ENCODE data around the gene DBNL.

DNA sequence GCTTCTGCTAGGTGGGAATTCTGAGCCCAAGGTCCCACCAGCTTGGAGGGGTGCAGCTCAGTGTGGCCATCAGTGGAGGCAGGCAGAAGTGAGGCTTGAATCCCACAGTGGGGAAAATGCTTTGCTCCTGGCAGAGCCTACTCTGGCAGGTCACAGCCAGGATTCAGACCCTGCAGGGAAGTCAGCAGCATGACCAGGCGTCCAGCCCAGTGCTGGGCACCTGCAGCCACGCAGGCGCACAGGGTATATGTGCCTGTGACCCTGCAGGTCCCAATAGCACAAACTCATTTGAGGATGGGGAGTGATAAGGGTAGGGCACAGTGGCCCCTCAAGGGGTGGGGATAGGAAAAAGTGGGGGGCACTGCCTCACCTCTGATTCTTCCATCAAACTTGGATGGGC lies 51.3 kb downstream of the DBNL start:
- TF ChIP-seq, protein P1, sequence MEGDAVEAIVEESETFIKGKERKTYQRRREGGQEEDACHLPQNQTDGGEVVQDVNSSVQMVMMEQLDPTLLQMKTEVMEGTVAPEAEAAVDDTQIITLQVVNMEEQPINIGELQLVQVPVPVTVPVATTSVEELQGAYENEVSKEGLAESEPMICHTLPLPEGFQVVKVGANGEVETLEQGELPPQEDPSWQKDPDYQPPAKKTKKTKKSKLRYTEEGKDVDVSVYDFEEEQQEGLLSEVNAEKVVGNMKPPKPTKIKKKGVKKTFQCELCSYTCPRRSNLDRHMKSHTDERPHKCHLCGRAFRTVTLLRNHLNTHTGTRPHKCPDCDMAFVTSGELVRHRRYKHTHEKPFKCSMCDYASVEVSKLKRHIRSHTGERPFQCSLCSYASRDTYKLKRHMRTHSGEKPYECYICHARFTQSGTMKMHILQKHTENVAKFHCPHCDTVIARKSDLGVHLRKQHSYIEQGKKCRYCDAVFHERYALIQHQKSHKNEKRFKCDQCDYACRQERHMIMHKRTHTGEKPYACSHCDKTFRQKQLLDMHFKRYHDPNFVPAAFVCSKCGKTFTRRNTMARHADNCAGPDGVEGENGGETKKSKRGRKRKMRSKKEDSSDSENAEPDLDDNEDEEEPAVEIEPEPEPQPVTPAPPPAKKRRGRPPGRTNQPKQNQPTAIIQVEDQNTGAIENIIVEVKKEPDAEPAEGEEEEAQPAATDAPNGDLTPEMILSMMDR (IDR thresholded peaks at IDR 0.05): no peak
- TF ChIP-seq POLR2A (IDR thresholded peaks at IDR 0.05): no peak
- no peak for TF ChIP-seq POLR2AphosphoS5 (IDR thresholded peaks at IDR 0.05)
